Type B pancreatic cell (in vitro differentiated cells): Measurements from ENCODE around the gene KLF9. TPM values are rescaled to one million over a fixed set of nuclear protein-coding genes. Genes with fewer than 3 reads are reported as not detected.

ENCODE experiments used
- DNase-seq: peaks from one replicate; pipeline ENCODE4 v3.0.0; 2021; ENCODE audit warnings: mixed read lengths; ENCODE audit not compliant: unreplicated experiment; ENCODE audit errors: extremely low spot score
- H3K27ac Mint-ChIP-seq: 2 replicates; pipeline ENCODE4 v1.8.0; 2021; ENCODE audit warnings: mild to moderate bottlenecking, mixed read lengths
- H3K27me3 Mint-ChIP-seq: 2 replicates; pipeline ENCODE4 v1.8.0; 2021; ENCODE audit warnings: mixed read lengths
- H3K36me3 Mint-ChIP-seq: 2 replicates; pipeline ENCODE4 v1.8.0; 2021; ENCODE audit warnings: mixed read lengths
- H3K4me1 Mint-ChIP-seq: one replicate; pipeline ENCODE4 v1.8.0; 2021; ENCODE audit warnings: mixed read lengths; ENCODE audit not compliant: unreplicated experiment
- H3K4me3 Mint-ChIP-seq: 2 replicates; pipeline ENCODE4 v1.8.0; 2021; ENCODE audit warnings: mild to moderate bottlenecking, mixed read lengths
- H3K9me3 Mint-ChIP-seq: 2 replicates; pipeline ENCODE4 v1.8.0; 2021; ENCODE audit warnings: mixed read lengths
- total RNA-seq: library from RNA; stranded (reverse); gene quantifications from 2 replicates; pipeline ENCODE4 v1.2.1, GENCODE V29; 2021; ENCODE audit warnings: low replicate concordance
- TF ChIP-seq, protein P1 (sequence below): fragments of 200-600 bp; sonication (generic); conservative IDR thresholded peaks from 2 replicates; pipeline ENCODE4 v1.5.0; 2021; ENCODE audit warnings: antibody characterized with exemption, mild to moderate bottlenecking

KLF9 gene
- total RNA-seq, 1 donor from 2014 or later: 16.7 TPM

DNA sequence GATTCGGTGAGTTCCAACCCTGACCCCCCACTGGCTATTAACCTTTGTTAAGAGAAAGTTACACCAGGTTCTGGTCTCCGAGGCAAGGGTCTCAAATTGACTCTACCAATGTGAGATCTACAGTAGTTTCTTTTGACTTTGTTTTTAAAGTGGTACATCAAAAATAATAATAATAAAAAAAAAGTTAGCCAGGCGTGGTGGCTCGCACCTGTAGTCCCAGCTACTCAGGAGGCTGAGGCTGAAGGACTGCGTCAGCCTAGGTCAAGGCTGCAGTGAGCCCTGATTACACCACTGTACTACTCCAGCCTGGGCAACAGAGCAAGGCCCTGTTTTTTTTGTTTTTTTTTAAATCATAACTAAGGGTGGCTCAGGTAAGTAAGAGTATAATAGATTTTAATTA is 1.0 kb upstream of the KLF9 start:
- TF ChIP-seq, protein P1, sequence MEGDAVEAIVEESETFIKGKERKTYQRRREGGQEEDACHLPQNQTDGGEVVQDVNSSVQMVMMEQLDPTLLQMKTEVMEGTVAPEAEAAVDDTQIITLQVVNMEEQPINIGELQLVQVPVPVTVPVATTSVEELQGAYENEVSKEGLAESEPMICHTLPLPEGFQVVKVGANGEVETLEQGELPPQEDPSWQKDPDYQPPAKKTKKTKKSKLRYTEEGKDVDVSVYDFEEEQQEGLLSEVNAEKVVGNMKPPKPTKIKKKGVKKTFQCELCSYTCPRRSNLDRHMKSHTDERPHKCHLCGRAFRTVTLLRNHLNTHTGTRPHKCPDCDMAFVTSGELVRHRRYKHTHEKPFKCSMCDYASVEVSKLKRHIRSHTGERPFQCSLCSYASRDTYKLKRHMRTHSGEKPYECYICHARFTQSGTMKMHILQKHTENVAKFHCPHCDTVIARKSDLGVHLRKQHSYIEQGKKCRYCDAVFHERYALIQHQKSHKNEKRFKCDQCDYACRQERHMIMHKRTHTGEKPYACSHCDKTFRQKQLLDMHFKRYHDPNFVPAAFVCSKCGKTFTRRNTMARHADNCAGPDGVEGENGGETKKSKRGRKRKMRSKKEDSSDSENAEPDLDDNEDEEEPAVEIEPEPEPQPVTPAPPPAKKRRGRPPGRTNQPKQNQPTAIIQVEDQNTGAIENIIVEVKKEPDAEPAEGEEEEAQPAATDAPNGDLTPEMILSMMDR: no peak
- Mint-ChIP-seq H3K4me3 (no peak overlapping the region), H3K27ac (peak overlapping the region; percentile 100), H3K36me3 (no peaks in the 10 kb centered on the region), H3K4me1 (peaks cover 23% of the 10 kb centered on the region), H3K9me3 (no peaks in the 10 kb centered on the region), H3K27me3 (peaks cover 11% of the 10 kb centered on the region)
- no peak for DNase-seq

DNA sequence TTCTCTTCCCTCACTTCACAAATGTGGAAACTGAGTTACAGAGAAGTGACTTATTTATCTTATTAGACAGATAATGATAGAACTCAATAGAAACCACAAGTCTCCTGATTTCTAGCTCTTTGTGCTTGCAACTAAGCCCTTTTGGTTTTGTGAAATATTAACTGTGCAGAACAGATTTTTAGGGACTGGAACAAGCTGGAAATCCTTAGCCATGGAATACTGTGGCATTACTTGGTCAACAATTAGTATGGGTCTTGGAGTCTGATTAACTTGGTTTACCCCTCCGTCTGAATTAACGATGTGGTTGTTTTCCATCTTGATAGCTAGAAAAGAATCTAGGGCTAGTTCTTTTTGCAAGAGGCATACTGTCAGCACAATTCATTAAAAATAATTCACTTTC is 584 bp upstream of the KLF9 start:
- Mint-ChIP-seq H3K27ac (peak overlapping the region; percentile 100), H3K4me3 (peak overlapping the region; percentile 99), H3K4me1 (peaks cover 27% of the 10 kb centered on the region), H3K36me3 (no peaks in the 10 kb centered on the region), H3K9me3 (no peaks in the 10 kb centered on the region), H3K27me3 (peaks cover 11% of the 10 kb centered on the region)
- no peak for DNase-seq
- TF ChIP-seq, protein P1: no peak

DNA sequence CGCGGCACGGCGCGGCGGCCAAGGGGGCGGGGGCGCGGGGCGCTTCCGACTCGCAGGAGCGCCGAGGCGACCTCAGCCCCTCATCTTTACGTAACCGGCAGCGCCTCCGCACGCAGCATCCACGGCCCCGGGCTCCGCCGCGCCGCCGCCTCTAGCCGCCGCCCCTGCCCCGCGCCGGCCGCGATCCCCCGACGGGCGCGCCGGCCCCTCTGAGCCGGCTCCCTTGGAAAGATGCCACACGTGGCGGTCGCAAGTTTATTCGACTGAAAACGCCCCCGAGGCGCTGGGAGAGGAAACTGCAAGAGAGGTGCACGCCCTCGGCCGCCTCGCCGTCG is 1.0 kb downstream of the KLF9 start:
- H3K4me3 Mint-ChIP-seq: peak overlapping the region; percentile 99
- H3K36me3 Mint-ChIP-seq: no peaks in the 10 kb centered on the region
- DNase-seq: peak; percentile 79
- peak overlapping the region; percentile 100 for H3K27ac Mint-ChIP-seq
- peaks cover 11% of the 10 kb centered on the region for H3K27me3 Mint-ChIP-seq
- peaks cover 31% of the 10 kb centered on the region for H3K4me1 Mint-ChIP-seq
- TF ChIP-seq, protein P1: no peak
- H3K9me3 Mint-ChIP-seq: no peaks in the 10 kb centered on the region

DNA sequence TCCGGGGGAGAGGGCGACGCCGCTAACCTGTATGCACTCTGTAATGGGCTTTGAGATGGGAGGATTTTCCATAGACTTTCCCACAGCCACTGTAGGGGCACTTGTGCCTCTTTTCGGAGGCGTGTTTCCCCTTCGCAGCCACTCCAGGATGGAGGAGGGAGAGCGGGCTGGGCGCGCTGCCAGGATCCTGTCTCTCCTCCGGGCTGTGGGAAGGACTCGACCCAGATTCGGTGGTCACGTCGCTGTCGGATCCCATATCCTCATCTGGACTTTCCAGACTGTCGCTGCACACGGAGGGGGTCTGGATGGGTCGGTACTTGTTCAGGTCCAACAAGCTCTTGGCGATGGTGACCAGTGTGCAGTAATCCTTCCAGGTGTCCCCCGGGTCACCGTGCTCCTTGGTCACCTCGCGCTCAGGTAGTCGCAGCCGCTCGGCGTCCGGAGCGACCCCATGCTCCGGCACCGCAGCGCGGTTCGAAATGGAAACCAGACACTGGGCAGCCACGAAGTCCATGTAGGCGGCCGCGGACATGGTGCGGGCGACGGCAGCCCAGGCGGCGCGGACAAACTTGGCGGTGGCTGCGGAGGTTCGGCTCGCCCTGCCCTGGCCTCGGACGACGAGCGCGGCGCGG is 1.5 kb downstream of the KLF9 start:
- H3K27me3 Mint-ChIP-seq: peaks cover 11% of the 10 kb centered on the region

DNA sequence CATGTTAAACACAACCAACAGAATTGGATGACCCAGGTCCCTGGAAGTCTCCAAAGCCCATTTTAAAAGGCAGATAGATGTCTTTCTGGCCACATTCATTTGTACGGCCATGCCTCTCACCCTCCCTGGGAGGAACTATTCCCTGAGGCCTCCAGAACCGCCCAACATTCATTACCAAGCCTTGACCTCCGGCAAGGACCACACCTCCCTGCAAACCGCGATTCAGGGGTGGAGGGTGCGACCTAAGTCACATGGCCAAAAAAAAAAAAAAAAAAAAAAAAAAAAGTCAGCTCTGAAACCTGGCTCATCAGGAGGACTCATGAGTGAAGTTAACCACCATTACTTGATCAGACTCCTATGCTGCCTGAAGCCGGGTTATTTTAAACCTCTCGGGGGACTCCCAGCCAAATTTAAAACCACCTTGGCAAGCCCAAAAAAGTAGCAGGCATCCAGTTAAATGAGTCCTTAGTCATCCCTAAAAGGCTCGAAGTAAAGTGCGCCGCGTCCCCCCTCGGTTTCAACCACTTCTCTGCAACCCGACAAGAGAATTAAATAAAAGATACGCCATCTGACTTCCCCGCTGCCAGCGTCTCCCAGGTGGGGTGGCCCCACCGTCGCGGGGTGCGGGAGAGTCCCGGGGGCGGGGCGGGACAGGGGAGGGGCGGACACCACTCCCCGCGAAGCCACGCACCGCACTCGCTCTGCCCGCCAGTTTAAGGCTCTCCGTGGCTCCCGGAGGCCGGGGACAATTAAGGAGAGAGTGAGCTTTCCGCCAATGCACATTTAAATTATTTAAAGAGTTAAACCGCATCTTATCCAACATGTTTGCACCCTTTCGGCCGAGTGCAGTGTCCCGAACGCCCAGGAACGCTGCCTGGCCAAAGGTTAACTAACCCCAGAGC is 2.3 kb downstream of the KLF9 start:
- Mint-ChIP-seq H3K4me1 (peaks cover 39% of the 10 kb centered on the region), H3K27me3 (peaks cover 11% of the 10 kb centered on the region), H3K27ac (peak overlapping the region; percentile 95), H3K36me3 (no peaks in the 10 kb centered on the region), H3K9me3 (no peaks in the 10 kb centered on the region), H3K4me3 (peak overlapping the region; percentile 99)
- TF ChIP-seq, protein P1: no peak
- no peak for DNase-seq

More for the DNA sequence above, 1.5 kb downstream of the KLF9 start:
- TF ChIP-seq, protein P1: no peak
- Mint-ChIP-seq H3K27ac (peak overlapping the region; percentile 95), H3K9me3 (no peaks in the 10 kb centered on the region), H3K4me3 (peak overlapping the region; percentile 99), H3K36me3 (no peaks in the 10 kb centered on the region), H3K4me1 (peaks cover 31% of the 10 kb centered on the region)
- DNase-seq: peak; percentile 74
